A172 (cell line): ENCODE data around the gene PHF14. TPM values are rescaled to one million over a fixed set of nuclear protein-coding genes. Genes with fewer than 3 reads are reported as not detected.

Experiments
- DNase-seq: peaks from one replicate; pipeline ENCODE4 v3.0.0-alpha.2; 2015; ENCODE audit warnings: low spot score
- total RNA-seq: library from RNA; depleted of rRNA; stranded (reverse); fragments of >200 nt; shearing (Covaris generic); gene quantifications from 2 replicates; pipeline ENCODE4 v1.2.3, GENCODE V29; 2014

The PHF14 gene
- total RNA-seq, 1 experiment from 2014 or later, result 73.8 TPM

- DNase-seq, result no peak
Measured at GRCh38 chr7:11109659-11110058, 136.0 kb downstream of the PHF14 start.

GRCh38 chr7:11120068-11120664 lies 146.5 kb downstream of the PHF14 start:
- no peak for DNase-seq

- no peak for DNase-seq
Measured at GRCh38 chr7:11120675-11121220, 147.1 kb downstream of the PHF14 start.

DNA sequence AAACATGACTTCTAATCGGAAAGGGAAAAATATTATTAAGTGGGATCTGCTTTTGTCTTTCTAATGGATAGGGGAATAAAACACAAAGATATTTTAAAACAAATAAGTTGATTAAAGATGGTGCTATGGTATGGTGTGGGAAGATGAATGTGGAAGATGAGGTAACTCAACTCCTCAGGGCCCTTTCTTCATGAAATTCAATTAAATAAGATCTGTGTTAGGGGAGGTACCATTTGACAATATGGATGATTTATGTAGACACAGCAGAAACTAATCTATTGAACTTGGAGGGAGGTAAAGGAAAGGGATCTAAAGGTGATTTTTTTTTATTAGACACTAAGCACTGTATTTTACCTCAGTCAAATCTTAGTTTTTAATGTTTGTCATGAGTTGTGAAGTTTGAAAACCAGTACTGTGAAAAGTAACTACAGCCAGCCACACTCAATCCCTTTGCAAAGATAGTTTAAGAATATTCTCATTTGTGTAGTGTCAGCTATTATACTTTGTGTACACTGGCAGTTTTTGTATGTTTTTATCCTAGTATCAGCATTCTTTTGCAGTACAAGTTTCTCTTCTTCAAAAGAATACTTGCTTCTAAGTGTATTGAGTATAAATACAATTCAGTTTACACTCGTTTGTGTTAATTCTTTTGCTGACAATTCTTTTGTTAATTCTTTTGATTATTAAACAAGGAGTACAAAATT lies 151.3 kb downstream of the PHF14 start:
- no peak for DNase-seq

DNA sequence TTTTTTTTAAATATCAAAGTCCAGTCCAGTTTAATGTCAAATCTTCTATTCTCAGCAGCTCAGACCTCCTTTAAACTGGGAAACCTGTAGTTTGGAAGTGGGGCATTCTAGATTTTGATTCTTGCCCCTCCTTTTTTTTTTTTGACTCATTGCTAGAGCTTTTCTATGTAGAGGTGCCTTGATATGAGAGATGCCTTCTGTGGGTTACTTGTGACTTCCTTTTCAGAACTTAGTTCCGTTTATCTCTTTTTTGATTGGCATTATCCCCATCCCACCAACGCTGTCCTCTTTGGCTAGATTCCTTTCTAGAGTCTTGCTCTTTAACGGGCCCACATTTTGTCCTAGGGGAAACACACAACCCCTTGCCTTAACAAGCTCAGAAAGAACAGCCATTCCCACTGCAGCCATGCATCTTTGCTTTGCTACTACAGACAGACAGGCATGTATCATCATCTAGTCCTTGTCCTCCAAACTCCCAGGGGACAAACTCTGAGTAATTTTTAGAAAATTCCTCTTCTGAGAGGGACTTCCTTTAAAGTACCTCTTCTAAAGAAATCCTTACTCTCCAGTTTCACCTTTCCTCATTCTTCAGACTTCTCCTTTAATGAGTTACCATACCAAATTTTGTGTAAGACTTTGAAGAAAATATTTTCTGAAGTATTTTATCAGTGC lies 153.6 kb downstream of the PHF14 start:
- no peak for DNase-seq

GRCh38 chr7:11127988-11128387 lies 154.3 kb downstream of the PHF14 start:
- no peak for DNase-seq

DNA sequence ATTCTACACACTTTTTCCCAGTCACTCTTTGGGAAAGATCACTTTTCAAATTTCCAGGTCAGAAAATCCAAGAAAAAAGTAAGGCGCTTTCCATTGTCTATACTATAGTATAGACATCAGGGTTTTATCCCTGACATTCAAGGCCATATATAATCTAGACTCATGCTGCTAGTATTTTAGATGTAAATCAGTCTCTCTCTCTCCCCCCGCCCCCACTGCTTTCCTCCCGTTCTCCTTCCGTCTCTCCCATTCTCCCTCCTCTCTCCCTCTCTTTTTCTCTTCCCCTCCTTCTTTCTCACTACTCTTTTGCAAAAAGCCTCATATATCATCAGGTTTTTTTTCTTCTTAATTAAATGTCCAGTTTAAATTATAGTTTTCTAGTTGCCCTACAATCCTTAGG lies 154.8 kb downstream of the PHF14 start:
- no peak for DNase-seq

GRCh38 chr7:11130012-11130411 lies 156.3 kb downstream of the PHF14 start:
- DNase-seq, result no peak

DNA sequence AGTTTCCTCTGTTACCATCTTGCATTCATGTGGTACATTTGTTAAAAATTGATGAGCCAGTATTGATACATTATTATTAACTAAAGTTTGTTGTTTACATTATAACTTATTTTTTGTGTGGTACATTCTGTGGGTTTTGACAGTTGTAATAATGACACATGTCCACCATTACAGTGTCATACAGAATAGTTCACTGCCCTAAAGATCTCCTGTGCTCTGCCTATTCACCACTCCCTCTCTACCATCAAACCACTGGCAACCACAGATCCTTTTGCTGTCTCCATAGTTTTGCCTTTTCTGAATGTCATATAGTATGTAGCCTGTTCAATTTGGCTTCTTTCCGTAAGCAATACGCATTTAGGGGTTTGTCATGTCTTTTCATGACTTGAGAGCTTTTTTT lies 156.9 kb downstream of the PHF14 start:
- no peak for DNase-seq

- DNase-seq, result no peak
Measured at GRCh38 chr7:11133436-11133959, 159.8 kb downstream of the PHF14 start.

GRCh38 chr7:11135573-11135972 lies 161.9 kb downstream of the PHF14 start:
- DNase-seq, result no peak

- DNase-seq, result no peak
Measured at GRCh38 chr7:11141541-11141940, 167.9 kb downstream of the PHF14 start.

DNA sequence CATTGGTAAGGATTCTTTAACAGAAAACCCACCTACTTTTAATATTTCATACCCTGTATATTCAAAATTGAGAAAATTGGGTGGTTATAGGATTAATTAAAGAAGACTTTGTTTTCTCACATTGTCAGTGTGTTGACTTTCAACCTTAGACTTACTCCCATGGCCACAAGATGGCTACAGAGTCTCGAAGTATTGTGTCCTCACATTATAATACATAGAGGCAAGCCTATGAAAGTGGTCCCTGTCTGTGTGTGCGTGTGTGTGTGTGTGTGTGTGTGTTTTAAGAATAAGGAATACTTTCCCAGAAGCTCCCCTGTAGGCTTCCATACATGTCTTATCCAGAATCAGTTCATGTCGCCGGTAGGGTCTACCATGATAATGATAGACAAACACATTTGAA lies 180.0 kb downstream of the PHF14 start:
- DNase-seq, result no peak

DNA sequence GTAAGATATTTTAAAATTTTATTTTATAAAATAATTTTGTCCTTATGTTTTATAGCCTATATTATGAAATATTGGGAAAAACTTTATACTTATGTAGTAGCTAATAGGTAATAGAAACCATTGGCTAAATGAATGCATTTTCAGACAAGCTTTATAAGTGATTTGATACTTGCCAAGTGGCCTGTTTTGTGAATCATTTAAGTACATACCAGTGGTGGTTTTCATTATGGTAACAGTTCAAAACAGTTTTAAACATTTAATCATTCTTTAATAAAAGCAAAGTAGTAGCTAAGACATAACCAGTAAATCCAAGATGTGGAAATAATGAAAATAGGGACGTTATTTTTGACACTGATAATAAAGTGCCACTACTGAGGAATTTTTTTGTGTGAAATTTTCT lies 182.2 kb downstream of the PHF14 start:
- DNase-seq, result no peak

DNA sequence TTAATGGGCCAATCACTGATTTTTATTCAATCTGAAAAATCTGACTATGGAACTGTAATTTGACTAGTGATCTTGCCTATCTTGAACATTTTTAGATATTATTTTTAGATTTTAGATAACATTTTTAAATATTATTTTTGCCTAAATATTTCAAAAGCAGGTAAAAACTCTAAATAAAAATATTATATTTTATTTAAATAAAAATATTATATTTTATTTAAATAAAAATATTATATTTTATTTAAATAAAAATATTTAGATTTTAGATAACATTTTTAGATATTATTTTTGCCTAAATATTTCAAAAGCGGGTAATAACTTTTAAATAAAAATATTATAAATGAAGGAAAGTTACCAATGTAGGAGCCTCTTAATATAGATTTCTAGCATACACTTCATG lies 187.8 kb downstream of the PHF14 start:
- no peak for DNase-seq

DNA sequence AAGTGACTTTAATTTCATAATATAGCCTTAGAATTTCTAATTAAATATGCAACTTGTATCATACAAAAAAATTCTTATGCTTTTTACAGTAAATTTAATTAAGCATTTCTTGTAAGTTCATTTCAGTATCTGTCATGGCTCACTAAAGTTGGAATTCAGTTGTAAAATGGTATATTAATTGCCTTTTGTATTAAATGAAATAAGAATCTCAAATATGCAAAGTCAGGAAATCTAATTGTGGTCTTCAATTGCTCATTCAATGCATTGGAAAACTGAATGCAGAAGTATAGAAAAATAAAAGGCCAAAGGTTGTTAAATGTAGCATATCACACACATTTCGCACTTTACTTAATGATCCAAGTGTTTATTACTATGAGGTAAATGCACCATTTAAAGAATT lies 189.5 kb downstream of the PHF14 start:
- no peak for DNase-seq

- no peak for DNase-seq
Measured at GRCh38 chr7:11166051-11166450, 192.4 kb downstream of the PHF14 start.

DNA sequence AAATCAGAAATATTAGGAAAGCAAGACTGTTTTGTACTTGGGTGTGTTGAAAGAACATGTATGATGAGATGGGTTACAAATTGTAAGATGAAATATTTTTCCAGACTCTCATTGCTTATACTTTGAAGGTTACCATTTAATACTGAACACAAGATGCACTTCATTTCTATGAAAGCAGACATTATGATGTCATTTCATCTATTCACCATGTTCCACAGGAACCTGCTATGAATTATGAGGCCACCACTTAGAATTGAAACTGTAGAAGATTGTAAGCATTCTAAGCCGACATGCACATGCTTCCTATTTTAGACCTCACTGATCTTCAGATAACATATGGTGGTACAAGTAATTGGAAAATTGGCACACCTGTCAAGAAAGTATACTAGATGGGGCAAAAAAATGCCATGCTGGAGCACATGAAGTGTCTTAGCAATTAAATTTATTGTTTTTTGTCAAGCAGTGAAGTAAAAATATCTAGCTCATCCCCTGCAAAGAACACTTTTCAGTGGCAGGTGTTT lies 195.0 kb downstream of the PHF14 start:
- DNase-seq, result no peak

- no peak for DNase-seq
Measured at GRCh38 chr7:11170175-11170574, 196.5 kb downstream of the PHF14 start.

DNA sequence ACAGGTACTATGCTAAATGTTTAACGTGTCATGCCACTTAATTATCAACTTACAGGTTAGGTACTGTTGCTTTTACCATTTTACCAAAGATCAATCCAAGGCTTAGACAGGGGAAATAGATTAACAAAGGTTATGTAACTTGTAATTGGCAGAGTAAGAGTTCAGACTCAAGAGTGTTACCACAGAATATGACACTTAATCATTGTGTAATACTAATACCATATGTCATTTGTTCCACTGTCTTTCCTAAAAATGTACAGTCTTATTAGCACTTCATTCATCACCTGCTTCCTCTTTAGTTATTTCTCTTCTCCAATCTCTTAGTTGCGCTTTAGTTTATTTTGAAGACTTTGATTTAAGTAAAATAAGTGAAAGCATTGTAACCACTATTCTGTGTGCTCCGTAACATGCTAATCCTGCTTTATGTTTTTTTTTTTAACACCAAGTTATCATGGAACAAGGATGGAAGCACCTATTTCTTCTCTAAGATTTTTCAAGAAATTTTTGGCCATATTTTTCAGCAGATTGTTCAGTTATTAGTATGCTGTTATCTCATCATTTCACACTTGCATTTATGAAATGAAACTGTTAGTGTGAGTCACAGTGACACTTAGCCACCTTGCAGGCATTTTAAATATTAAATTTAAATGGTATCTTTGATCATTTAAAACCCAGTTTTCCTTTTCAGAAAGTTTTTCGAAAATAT lies 197.3 kb downstream of the PHF14 start:
- no peak for DNase-seq

DNA sequence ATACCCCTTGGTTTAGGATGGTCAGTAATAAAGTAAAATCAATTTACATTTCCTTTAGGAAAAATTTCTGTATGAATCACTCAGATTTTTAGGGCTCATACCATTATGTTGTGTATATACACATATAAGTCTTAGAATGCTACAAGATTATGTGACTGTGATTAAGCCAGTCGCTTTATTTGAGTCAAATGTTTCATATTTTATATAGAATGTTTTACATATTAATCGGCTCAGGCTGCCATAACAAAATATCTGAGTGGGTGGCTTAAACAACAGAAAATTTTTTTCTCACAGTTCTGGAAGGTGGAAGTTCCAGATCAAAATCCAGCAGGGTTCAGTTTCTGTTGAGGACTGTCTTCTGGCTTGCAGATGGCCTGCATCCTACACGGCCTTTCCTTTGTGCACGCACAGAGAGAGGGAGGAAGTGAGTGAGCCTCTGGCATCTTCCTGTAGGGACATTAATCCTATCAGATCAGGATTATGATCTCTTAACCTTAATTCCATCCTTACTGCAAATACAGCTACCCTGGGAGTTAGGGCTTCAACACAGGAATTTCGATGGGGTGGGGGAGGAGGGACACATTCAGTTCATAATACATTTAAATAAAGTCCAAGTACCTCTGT lies 198.0 kb downstream of the PHF14 start:
- no peak for DNase-seq
